ENCODE measurements around the gene NFX1.
"Not testable (repeated sequence)": the region's sequence is repeated elsewhere in the genome, so short reads cannot be mapped to it uniquely, and the experiment has no call there.

- not testable (repeated sequence) for TF ChIP-seq CTCF, POLR2A (IDR thresholded peaks at IDR 0.05)
Observed at GRCh38 chr9:33317136-33317535, 26.8 kb downstream of the NFX1 start.

All from testis (tissue), 2 donors.